Esophagus squamous epithelium (tissue), 4 donors: ENCODE data around the gene SH2D7.

Source experiments
- POLR2A ChIP-seq, 4 donors: fragments of 450-650 bp; IDR thresholded peaks; one replicate each; pipeline ENCODE4 v1.6.1; 2017; ENCODE audit warnings: antibody characterized with exemption in 4 of 4, mild to moderate bottlenecking in 4 of 4, moderate library complexity in 3 of 4
- TF ChIP-seq, protein P1 (sequence below), 6 experiments: fragments of 450-650 bp in 4 of 6; fragments of 200-600 bp in 2 of 6; sonication (generic) in 2 of 6; IDR thresholded peaks; one replicate each; pipeline ENCODE4 v1.5.1; 2016 to 2019; ENCODE audit warnings: antibody characterized with exemption in 6 of 6, mild to moderate bottlenecking in 4 of 6, moderate library complexity in 4 of 6

DNA sequence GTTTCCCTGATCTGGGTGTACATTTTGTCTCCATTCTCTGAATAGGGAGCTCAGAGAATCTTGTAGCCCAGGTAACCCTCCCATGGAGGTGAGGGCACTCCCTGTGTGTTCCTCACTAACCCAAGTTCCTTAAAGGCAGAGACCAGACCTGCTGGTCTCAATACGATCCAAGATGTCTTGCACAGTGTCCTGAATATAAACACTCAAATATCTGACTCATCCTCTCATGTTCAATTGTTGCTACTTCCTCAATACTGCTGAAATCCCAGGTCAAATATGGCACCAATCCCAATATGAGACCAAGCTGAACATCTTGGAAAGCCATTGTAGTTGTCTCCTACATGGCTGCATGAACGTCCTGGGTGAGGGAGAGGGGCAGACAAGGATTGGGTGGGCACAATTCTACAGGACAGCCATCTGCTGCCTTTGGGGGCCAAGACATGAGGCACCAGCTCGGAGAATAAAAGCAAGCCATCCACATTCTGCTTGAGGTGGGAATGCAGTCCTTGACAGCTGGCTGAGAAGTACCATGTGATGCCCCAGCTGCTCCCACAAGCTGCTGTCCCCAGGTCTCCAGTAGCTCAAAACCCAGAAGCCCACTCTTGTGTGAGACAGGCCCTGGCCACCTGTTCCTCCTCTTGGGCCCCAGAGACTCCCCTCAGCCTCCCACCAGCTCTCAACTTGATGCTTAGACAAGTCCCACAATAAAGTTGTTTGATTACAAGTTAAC is 33.1 kb upstream of the SH2D7 start:
- TF ChIP-seq POLR2A (IDR thresholded peaks at IDR 0.05): no peak
- TF ChIP-seq, protein P1, sequence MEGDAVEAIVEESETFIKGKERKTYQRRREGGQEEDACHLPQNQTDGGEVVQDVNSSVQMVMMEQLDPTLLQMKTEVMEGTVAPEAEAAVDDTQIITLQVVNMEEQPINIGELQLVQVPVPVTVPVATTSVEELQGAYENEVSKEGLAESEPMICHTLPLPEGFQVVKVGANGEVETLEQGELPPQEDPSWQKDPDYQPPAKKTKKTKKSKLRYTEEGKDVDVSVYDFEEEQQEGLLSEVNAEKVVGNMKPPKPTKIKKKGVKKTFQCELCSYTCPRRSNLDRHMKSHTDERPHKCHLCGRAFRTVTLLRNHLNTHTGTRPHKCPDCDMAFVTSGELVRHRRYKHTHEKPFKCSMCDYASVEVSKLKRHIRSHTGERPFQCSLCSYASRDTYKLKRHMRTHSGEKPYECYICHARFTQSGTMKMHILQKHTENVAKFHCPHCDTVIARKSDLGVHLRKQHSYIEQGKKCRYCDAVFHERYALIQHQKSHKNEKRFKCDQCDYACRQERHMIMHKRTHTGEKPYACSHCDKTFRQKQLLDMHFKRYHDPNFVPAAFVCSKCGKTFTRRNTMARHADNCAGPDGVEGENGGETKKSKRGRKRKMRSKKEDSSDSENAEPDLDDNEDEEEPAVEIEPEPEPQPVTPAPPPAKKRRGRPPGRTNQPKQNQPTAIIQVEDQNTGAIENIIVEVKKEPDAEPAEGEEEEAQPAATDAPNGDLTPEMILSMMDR (IDR thresholded peaks at IDR 0.05): no peak
